OCI-M1 (cell line): ENCODE measurements around the gene FBXL2.
A peak's percentile ranks its signal among the peaks of the same experiment; 100 is the strongest.

ENCODE experiments used
- DNase-seq: peaks from one replicate; lab custom pipeline; 2025; lab: John Stamatoyannopoulos, UW

The FBXL2 gene

GRCh38 chr3:33277193-33277882, at the start of gene FBXL2:
FBXL2 (plus strand) TSS chr3:33277442; CDS start chr3:33277513, 71 bp downstream.
- DNase-seq, result peak; percentile 37

- DNase-seq, result peak; percentile 61
Measured at GRCh38 chr3:33229066-33229465, 48.2 kb upstream of the FBXL2 start.

GRCh38 chr3:33229947-33230346, 47.3 kb upstream of the FBXL2 start:
- DNase-seq, result no peak

GRCh38 chr3:33231756-33232465, 45.3 kb upstream of the FBXL2 start:
- DNase-seq, result no peak

GRCh38 chr3:33233884-33234283, 43.4 kb upstream of the FBXL2 start:
- no peak for DNase-seq

GRCh38 chr3:33236005-33236404, 41.2 kb upstream of the FBXL2 start:
- DNase-seq, result no peak

GRCh38 chr3:33237439-33237838, 39.8 kb upstream of the FBXL2 start:
- no peak for DNase-seq

GRCh38 chr3:33238923-33239322, 38.3 kb upstream of the FBXL2 start:
- DNase-seq, result no peak

GRCh38 chr3:33240261-33240660, 37.0 kb upstream of the FBXL2 start:
- DNase-seq, result no peak

GRCh38 chr3:33246786-33247185, 30.5 kb upstream of the FBXL2 start:
- DNase-seq, result no peak

GRCh38 chr3:33250712-33251111, 26.5 kb upstream of the FBXL2 start:
- DNase-seq, result no peak

- no peak for DNase-seq
Measured at GRCh38 chr3:33256249-33256648, 21.0 kb upstream of the FBXL2 start.

- DNase-seq, result no peak
Measured at GRCh38 chr3:33260104-33260503, 17.1 kb upstream of the FBXL2 start.

- no peak for DNase-seq
Measured at GRCh38 chr3:33269385-33269784, 7.9 kb upstream of the FBXL2 start.

- DNase-seq, result no peak
Measured at GRCh38 chr3:33271324-33271723, 5.9 kb upstream of the FBXL2 start.

GRCh38 chr3:33273628-33274027, 3.6 kb upstream of the FBXL2 start:
- no peak for DNase-seq

- DNase-seq, result no peak
Measured at GRCh38 chr3:33278163-33278562, 921 bp downstream of the FBXL2 start.

GRCh38 chr3:33287672-33288282, 10.5 kb downstream of the FBXL2 start:
- DNase-seq, result no peak

- no peak for DNase-seq
Measured at GRCh38 chr3:33299395-33300081, 22.3 kb downstream of the FBXL2 start.

- DNase-seq, result peak; percentile 24
Measured at GRCh38 chr3:33312361-33312760, 35.1 kb downstream of the FBXL2 start.

- no peak for DNase-seq
Measured at GRCh38 chr3:33313331-33313730, 36.1 kb downstream of the FBXL2 start.

GRCh38 chr3:33314993-33315392, 37.8 kb downstream of the FBXL2 start:
- no peak for DNase-seq

GRCh38 chr3:33315826-33316225, 38.6 kb downstream of the FBXL2 start:
- no peak for DNase-seq
